Spleen (tissue), 11 donors: ENCODE data around the gene SIGLEC8. TPM values are rescaled to one million over a fixed set of nuclear protein-coding genes. Genes with fewer than 3 reads are reported as not detected.
A peak's percentile ranks its signal among the peaks of the same experiment; 100 is the strongest.

ENCODE experiments used
- DNase-seq: peaks from one replicate; pipeline ENCODE4 v3.0.0-alpha.2; 2020
- H3K27ac ChIP-seq, 8 donors: fragments of 200-600 bp; sonication (generic) in 7 of 8; 1 replicate in 4 of 8; 2 replicates in 4 of 8; pipeline versions ENCODE4 v1.5.0 to v1.8.0; 2016 to 2021; ENCODE audit warnings: inconsistent platforms in 4 of 8, mild to moderate bottlenecking in 4 of 8, moderate library complexity in 1 of 8
- H3K27me3 ChIP-seq, 7 donors: fragments of 200-600 bp; sonication (generic) in 6 of 7; replicated peaks in 1 of 7; 1 replicate in 4 of 7; 2 replicates in 3 of 7; pipeline versions ENCODE4 v1.5.0 to v1.8.0; 2016 to 2021; ENCODE audit warnings: inconsistent platforms in 3 of 7, mild to moderate bottlenecking in 1 of 7
- H3K36me3 ChIP-seq, 6 donors: fragments of 200-600 bp; sonication (generic) in 5 of 6; 1 replicate in 4 of 6; 2 replicates in 2 of 6; pipeline versions ENCODE4 v1.5.0 to v1.8.0; 2016 to 2021; ENCODE audit warnings: inconsistent platforms in 2 of 6
- H3K4me1 ChIP-seq, 6 donors: fragments of 200-600 bp; sonication (generic) in 5 of 6; 1 replicate in 3 of 6; 2 replicates in 3 of 6; pipeline versions ENCODE4 v1.5.0 to v1.8.0; 2016 to 2021; ENCODE audit warnings: inconsistent platforms in 3 of 6
- H3K4me3 ChIP-seq, 8 donors: fragments of 200-600 bp; sonication (generic) in 7 of 8; 1 replicate in 4 of 8; 2 replicates in 4 of 8; pipeline versions ENCODE4 v1.5.0 to v1.8.0; 2016 to 2021; ENCODE audit warnings: inconsistent platforms in 4 of 8, mild to moderate bottlenecking in 4 of 8, moderate library complexity in 2 of 8
- H3K9me3 ChIP-seq, 8 donors: fragments of 200-600 bp; sonication (generic) in 7 of 8; 1 replicate in 4 of 8; 2 replicates in 4 of 8; pipeline versions ENCODE4 v1.5.0 to v1.8.0; 2016 to 2021; ENCODE audit warnings: inconsistent platforms in 4 of 8
- CTCF ChIP-seq, 11 experiments: fragments of 200-600 bp in 7 of 11; fragments of 450-650 bp in 4 of 11; sonication (generic) in 4 of 11; IDR thresholded peaks in 8 of 11; conservative IDR thresholded peaks in 3 of 11; 1 replicate in 7 of 11; 2 replicates in 4 of 11; pipeline versions ENCODE4 v1.4.0 to v1.8.0; 2016 to 2021; ENCODE audit warnings: antibody characterized with exemption in 11 of 11, inconsistent platforms in 4 of 11, mild to moderate bottlenecking in 1 of 11
- POLR2A ChIP-seq, 3 donors: fragments of 450-650 bp; IDR thresholded peaks; one replicate each; pipeline ENCODE4 v1.5.1; 2017; ENCODE audit warnings: antibody characterized with exemption in 3 of 3, mild to moderate bottlenecking in 1 of 3
- POLR2AphosphoS5 ChIP-seq, 3 donors: sonication (generic); formaldehyde crosslinking; IDR thresholded peaks; one replicate each; pipeline ENCODE4 v1.5.1; 2017; ENCODE audit warnings: antibody characterized with exemption in 3 of 3
- WGBS, 5 donors: extraction: QIAGEN DNeasy Blood & Tissue Kit in 3 of 5; methylation state at CpG; one replicate each; pipeline versions ENCODE4 v1.1.5 to v1.1.7; 2013 to 2018; 5-methylcytosine and 5-hydroxymethylcytosine counted together
- intact Hi-C: fragments of 100-400 bp; cut with DNase I; formaldehyde crosslinking; loops from one replicate; pipeline ENCODE4 v1.15.0; 2023; ENCODE audit warnings: low total_unique reads
- polyA plus RNA-seq, 3 donors: library from polyadenylated mRNA; stranded (reverse); fragments of 200-250 nt; gene quantifications; one replicate each; pipeline ENCODE4 v1.2.1, GENCODE V29; 2013
- total RNA-seq, 7 donors: library from RNA; depleted of rRNA in 3 of 7; stranded (reverse); fragments of >200 nt in 3 of 7; fragmentation: NEBNext Ultra II Directional in 4 of 7; extraction: Animal tissue kit (Norgen Biotek cat#: 25700) in 4 of 7; gene quantifications; one replicate each; pipeline versions ENCODE4 v1.1.0 to v1.2.1, GENCODE V29; 2016 to 2021
- donor health status: healthy with polysubstance abuse.
- donor health status: DM: no; HTN: no; CAD: no; lungs with moderate emphysema.
- donor health status: DM: no; HTN: no; CAD: no.
- donor health status: Bipolar disorder and iron deficiency.
- donor health status: healthy.
- donor health status: DM: no; HTN: no; CAD: no.
- donor health status: DM: yes; HTN: yes; CAD: no.

The SIGLEC8 gene
- total and polyA plus RNA-seq, 10 donors = 1.1 to 39.3 (median 6.2) TPM

DNA sequence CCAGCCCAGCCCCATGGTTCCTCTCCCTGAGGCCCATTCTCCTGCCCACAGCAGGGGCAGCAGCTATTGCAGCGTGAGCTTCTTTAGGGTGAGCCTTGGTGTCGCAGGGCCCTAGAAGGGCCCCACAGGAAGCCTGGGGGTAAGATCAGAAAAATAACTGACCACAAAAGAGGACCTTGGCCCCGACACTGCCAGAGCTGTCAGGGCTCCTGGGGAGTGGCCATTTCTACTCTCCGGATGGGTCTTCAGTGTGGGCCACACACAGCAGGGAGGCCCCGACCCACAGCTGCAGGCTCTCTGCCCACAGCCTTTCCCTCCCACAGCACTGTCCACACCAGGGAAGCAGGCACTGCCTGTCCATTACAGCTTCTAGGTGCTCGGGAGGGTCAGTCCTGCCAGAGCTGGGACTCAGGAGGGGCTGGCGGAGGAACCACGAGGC lies 3.5 kb upstream of the SIGLEC8 start:
- Histone ChIP-seq H3K4me1 (peaks cover 0 to 45% (median 14%) of the 10 kb centered on the region in 6 donors), H3K4me3 (no peak overlapping the region), H3K36me3 (no peaks in the 10 kb centered on the region), H3K27me3 (peaks cover 0 to 83% (median 19%) of the 10 kb centered on the region in 7 donors), H3K27ac (peak overlapping the region in 5 of 8 donors; percentile 1 to 66 (median 53)), H3K9me3 (no peaks in the 10 kb centered on the region)
- 37 to 67% (median 51%) methylated on average over 4 to 8 of the region's 8 CpGs for WGBS, 5 donors
- intact Hi-C loops = no loop called here
- DNase-seq = peak; percentile 79
- TF ChIP-seq POLR2A (IDR thresholded peaks at IDR 0.05) = no peak
- TF ChIP-seq POLR2AphosphoS5 (IDR thresholded peaks at IDR 0.05) = peak in 1 of 3 donors; percentile 25

- DNase-seq = peak; percentile 61
- 60 to 68% (median 63%) methylated on average over 13 of the region's 13 CpGs for WGBS, 5 donors
- Histone ChIP-seq H3K4me1 (peaks cover 0 to 40% (median 14%) of the 10 kb centered on the region in 6 donors), H3K4me3 (peak overlapping the region in 1 of 8 donors; percentile 29), H3K36me3 (no peaks in the 10 kb centered on the region), H3K27ac (peak overlapping the region in 2 of 8 donors; percentile 28 to 66), H3K27me3 (peaks cover 0 to 81% (median 19%) of the 10 kb centered on the region in 7 donors), H3K9me3 (no peaks in the 10 kb centered on the region)
- TF ChIP-seq POLR2AphosphoS5 (IDR thresholded peaks at IDR 0.05) = peak in 2 of 3 donors; percentile 57 to 58
- TF ChIP-seq POLR2A (IDR thresholded peaks at IDR 0.05) = no peak
- intact Hi-C loops = no loop called here
Measured at GRCh38 chr19:51460164-51460992, 2.1 kb upstream of the SIGLEC8 start.

- Histone ChIP-seq H3K27me3 (peaks cover 0 to 76% (median 18%) of the 10 kb centered on the region in 7 donors), H3K4me1 (peaks cover 0 to 40% (median 14%) of the 10 kb centered on the region in 6 donors), H3K27ac (no peak overlapping the region), H3K36me3 (no peaks in the 10 kb centered on the region), H3K4me3 (no peak overlapping the region), H3K9me3 (no peaks in the 10 kb centered on the region)
- no peak for TF ChIP-seq POLR2A (IDR thresholded peaks at IDR 0.05)
- peak; percentile 31 for DNase-seq
- 73 to 82% (median 80%) methylated on average over 14 of the region's 14 CpGs for WGBS, 5 donors
- intact Hi-C loops = no loop called here
Measured at GRCh38 chr19:51458899-51459505, 748 bp upstream of the SIGLEC8 start.

- peak overlapping the region in 3 of 8 donors; percentile 25 to 36 (median 34) for H3K27ac ChIP-seq
Measured at GRCh38 chr19:51457351-51458013, 772 bp downstream of the SIGLEC8 start.

More at GRCh38 chr19:51457351-51458013, 772 bp downstream of the SIGLEC8 start:
- no peaks in the 10 kb centered on the region for H3K9me3 ChIP-seq
- peak overlapping the region in 2 of 8 donors; percentile 24 to 45 for H3K4me3 ChIP-seq
- H3K36me3 ChIP-seq = no peaks in the 10 kb centered on the region
- no peak for DNase-seq
- intact Hi-C loops = no loop called here
- no peak for TF ChIP-seq POLR2AphosphoS5 (IDR thresholded peaks at IDR 0.05)
- TF ChIP-seq CTCF (IDR thresholded peaks at IDR 0.05 in 8 of 11, conservative IDR thresholded peaks at IDR 0.05 in 3 of 11) = no peak
- no peak for TF ChIP-seq POLR2A (IDR thresholded peaks at IDR 0.05)
- H3K4me1 ChIP-seq = peaks cover 0 to 31% (median 11%) of the 10 kb centered on the region in 6 donors
- H3K27me3 ChIP-seq = peaks cover 0 to 65% (median 12%) of the 10 kb centered on the region in 7 donors
- 78 to 88% (median 85%) methylated on average over 6 to 11 of the region's 11 CpGs for WGBS, 5 donors
